Measurements from ENCODE around the gene MYZAP.

- TF ChIP-seq CTCF (IDR thresholded peaks at IDR 0.05): no peak
- TF ChIP-seq POLR2AphosphoS5 (IDR thresholded peaks at IDR 0.05): no peak
- TF ChIP-seq EP300 (IDR thresholded peaks at IDR 0.05): no peak
- TF ChIP-seq POLR2A (IDR thresholded peaks at IDR 0.05): no peak
These were observed 46.1 kb downstream of the MYZAP start for GRCh38 chr15:57637846-57638245.

Data from sigmoid colon (tissue), 4 donors.